ENCODE results near the gene TRMU. TPM values are rescaled to one million over a fixed set of nuclear protein-coding genes. Genes with fewer than 3 reads are reported as not detected.

The TRMU gene
- total and polyA plus RNA-seq, 2 of the 8 experiments (the other 6 are each of a cell fraction or from before 2014, with no cell fraction given), result 43.4 to 70.6 TPM

DNA sequence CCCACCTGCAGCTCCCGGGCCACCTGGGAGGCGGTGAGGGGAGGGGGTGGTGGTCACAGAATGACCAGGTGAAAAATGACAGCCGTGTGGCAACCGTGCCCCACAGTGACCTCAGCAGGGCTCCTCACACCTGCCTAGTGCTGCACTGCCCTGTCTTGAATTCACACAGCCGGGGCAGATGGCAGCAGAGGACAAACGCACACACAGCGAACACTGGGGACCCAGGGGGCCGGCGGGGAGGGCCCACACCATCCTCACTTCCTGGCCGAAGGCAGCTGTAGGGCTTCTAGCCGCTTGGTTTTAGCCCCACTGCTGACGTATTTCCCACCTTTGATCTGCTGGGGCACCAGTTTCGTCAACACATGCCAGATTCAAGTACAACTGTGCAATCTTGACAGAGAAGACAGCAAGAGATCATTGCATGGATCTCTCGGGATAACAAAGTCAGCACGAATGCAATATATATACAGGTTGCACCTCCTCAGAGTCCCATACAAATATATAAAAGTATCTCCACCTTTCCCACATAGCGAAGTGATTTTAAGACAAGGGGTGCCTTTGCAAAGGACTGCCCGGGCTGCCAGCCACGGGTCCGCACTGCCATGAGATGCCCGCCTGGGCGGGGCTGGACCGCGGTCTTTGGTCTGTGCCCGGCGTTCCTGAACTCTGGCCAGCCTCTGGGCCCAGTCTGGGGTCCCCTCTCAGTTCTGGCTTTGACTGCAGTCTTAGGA is 26.9 kb downstream of the TRMU start:
- Histone ChIP-seq H3K4me1 (replicated peaks in 1 of 4; ENCODE audit: control insufficient read depth in 3 of 4, insufficient read depth in 4 of 4, low read length in 3 of 4) (peaks cover 0 to 8% (median 3%) of the 10 kb centered on the region in 4 experiments; a peak in 5 of 7 replicates), H3K4me2 (ENCODE audit: insufficient read depth in 1 of 2, low read depth in 2 of 2, low read length in 2 of 2) (no peak overlapping the region), H2BK5ac (ENCODE audit: low read depth, low read length) (no peak overlapping the region), H2BK15ac (ENCODE audit: low read length) (no peak overlapping the region), H2AFZ (ENCODE audit: low read length) (no peak overlapping the region), H3K4ac (replicated peaks; ENCODE audit: insufficient read length, low read depth, low read length) (no peak overlapping the region), H3K27me3 (replicated peaks in 1 of 4; ENCODE audit: control insufficient read depth in 3 of 4, extremely low read depth in 1 of 4, insufficient read depth in 3 of 4, low read length in 3 of 4) (no peaks in the 10 kb centered on the region), H3K4me3 (ENCODE audit: extremely low read depth in 1 of 4, insufficient read depth in 2 of 4, low read depth in 3 of 4, low read length in 4 of 4) (no peak overlapping the region), H4K20me1 (replicated peaks in 1 of 2; ENCODE audit: control insufficient read depth in 1 of 2, insufficient read depth in 2 of 2, low read length in 2 of 2) (peaks cover 0 to 3% of the 10 kb centered on the region in 2 experiments), H3K9ac (replicated peaks in 1 of 4; ENCODE audit: extremely low read depth in 1 of 4, low read depth in 3 of 4, low read length in 3 of 4) (no peak overlapping the region), H3K14ac (ENCODE audit: insufficient read length) (no peak overlapping the region), H4K8ac (ENCODE audit: extremely low read depth, insufficient read depth, low read length) (no peak overlapping the region), H3K27ac (ENCODE audit: low read depth, low read length) (no peak overlapping the region), H3K79me1 (ENCODE audit: low read depth, low read length) (no peaks in the 10 kb centered on the region), H3K23me2 (ENCODE audit: low read depth, low read length) (no peaks in the 10 kb centered on the region), H3K18ac (ENCODE audit: extremely low read depth, low read length) (no peak overlapping the region), H3K36me3 (ENCODE audit: control insufficient read depth in 2 of 4, insufficient read depth in 4 of 4, low read length in 3 of 4) (peaks cover 0 to 3% (median 0%) of the 10 kb centered on the region in 4 experiments; a peak in 2 of 8 replicates), H2AK5ac (ENCODE audit: low read depth, low read length) (no peak overlapping the region), H4K5ac (ENCODE audit: insufficient read length, low read depth, low read length) (no peak overlapping the region), H3K56ac (replicated peaks; ENCODE audit: insufficient read length, low read depth, low read length) (no peak overlapping the region), H3K23ac (ENCODE audit: insufficient read length) (no peak overlapping the region), H4K91ac (replicated peaks; ENCODE audit: insufficient read length, low read length) (no peak overlapping the region), H2BK12ac (ENCODE audit: low read depth, low read length) (no peak overlapping the region), H2BK20ac (ENCODE audit: low read length) (no peak overlapping the region), H3K9me3 (ENCODE audit: insufficient read depth in 2 of 2, low read depth in 1 of 2, low read length in 1 of 2) (no peaks in the 10 kb centered on the region; a peak in 1 of 4 replicates), H2BK120ac (replicated peaks; ENCODE audit: low read depth, low read length) (no peak overlapping the region), H3K79me2 (ENCODE audit: control insufficient read depth in 1 of 2, insufficient read depth in 2 of 2, low read length in 2 of 2) (no peaks in the 10 kb centered on the region)
- 92% methylated on average over 25 of the region's 25 CpGs; no CpG with 5 or more reads in 1 of the 2 experiments for WGBS, 2 experiments (ENCODE audit: extremely low coverage in 1 of 2, insufficient coverage in 1 of 2, insufficient read length in 1 of 2, insufficient replicate concordance in 2 of 2, low coverage in 1 of 2, low lambda C conversion rate in 2 of 2, missing lambda C conversion rate in 1 of 2)
- CTCF ChIA-PET (ENCODE audit: partially characterized antibody), result interaction anchor here (1.2 to 2.9 kb wide), 2 partner anchors 174 to 180 kb away, joined by 3 to 13 read pairs; no protein-coding TSS in a partner anchor
- POLR2A ChIA-PET (ENCODE audit: partially characterized antibody), result interaction anchor here (1.3 to 1.4 kb wide), 2 partner anchors 11 to 22 kb away, joined by 4 read pairs; no protein-coding TSS in a partner anchor
- TF ChIP-seq, protein P1, sequence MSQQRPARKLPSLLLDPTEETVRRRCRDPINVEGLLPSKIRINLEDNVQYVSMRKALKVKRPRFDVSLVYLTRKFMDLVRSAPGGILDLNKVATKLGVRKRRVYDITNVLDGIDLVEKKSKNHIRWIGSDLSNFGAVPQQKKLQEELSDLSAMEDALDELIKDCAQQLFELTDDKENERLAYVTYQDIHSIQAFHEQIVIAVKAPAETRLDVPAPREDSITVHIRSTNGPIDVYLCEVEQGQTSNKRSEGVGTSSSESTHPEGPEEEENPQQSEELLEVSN (IDR thresholded peaks at IDR 0.05), result no peak
- TF ChIP-seq SRF (IDR thresholded peaks at IDR 0.05; ENCODE audit: low read depth, low read length) (no peak), POLR2A (IDR thresholded peaks at IDR 0.05; ENCODE audit: control extremely low read depth in 1 of 2, low read depth in 2 of 2, low read length in 2 of 2) (no peak), PHF8 (conservative IDR thresholded peaks at IDR 0.05; ENCODE audit: low read depth, low read length) (no peak), TAF7 (optimal IDR thresholded peaks at IDR 0.05; ENCODE audit: borderline replicate concordance, low read depth, low read length) (no peak), MAFK (IDR thresholded peaks at IDR 0.05; ENCODE audit: low read depth, low read length) (no peak), RFX5 (IDR thresholded peaks at IDR 0.05; ENCODE audit: borderline replicate concordance, low read depth, low read length) (no peak), POU5F1 (IDR thresholded peaks at IDR 0.05; ENCODE audit: low read depth, low read length) (no peak)
- DNase-seq (ENCODE audit: low read depth in 1 of 2, low spot score in 2 of 2) (no peak), FAIRE-seq (no peak)
